Neural cell (in vitro differentiated cells): ENCODE data around the gene RUNX1. TPM values are rescaled to one million over a fixed set of nuclear protein-coding genes. Genes with fewer than 3 reads are reported as not detected.
"Not testable (repeated sequence)": the region's sequence is repeated elsewhere in the genome, so short reads cannot be mapped to it uniquely, and the experiment has no call there.

ENCODE experiments used
- H2AFZ ChIP-seq: fragments of 200-600, 300-800 bp; sonication (generic), shearing (Covaris generic); 2 replicates; pipeline ENCODE4 v1.6.0; 2014; ENCODE audit warnings: low read depth, mild to moderate bottlenecking, antibody characterized with exemption, low read length, moderate library complexity
- H3F3A ChIP-seq: fragments of 200-600 bp; shearing (Covaris generic); 2 replicates; pipeline ENCODE4 v1.6.1; 2016; ENCODE audit warnings: mild to moderate bottlenecking, moderate library complexity, mixed read lengths, antibody characterized with exemption, low read length; ENCODE audit not compliant: insufficient read depth, poor library complexity, severe bottlenecking
- H3K27ac ChIP-seq: fragments of 200-600, 300-800 bp; sonication (generic), shearing (Covaris generic); 2 replicates; pipeline ENCODE4 v1.5.1; 2014; ENCODE audit warnings: mild to moderate bottlenecking, low read length, moderate library complexity
- H3K27me3 ChIP-seq: fragments of 300-800, 200-600 bp; sonication (generic), shearing (Covaris generic); 2 replicates; pipeline ENCODE4 v1.6.0; 2014; ENCODE audit warnings: mild to moderate bottlenecking, low read depth, low read length, moderate library complexity; ENCODE audit not compliant: insufficient read depth
- H3K36me3 ChIP-seq: fragments of 300-800, 200-600 bp; sonication (generic), shearing (Covaris generic); 2 replicates; pipeline ENCODE4 v1.5.1; 2014; ENCODE audit warnings: mild to moderate bottlenecking, antibody characterized with exemption, low read length, moderate library complexity; ENCODE audit not compliant: insufficient read depth
- H3K4me2 ChIP-seq: fragments of 300-800, 200-600 bp; sonication (generic), shearing (Covaris generic); 2 replicates; pipeline ENCODE4 v1.6.0; 2014; ENCODE audit warnings: mild to moderate bottlenecking, low read length
- H3K4me3 ChIP-seq: fragments of 300-800, 200-600 bp; sonication (generic), shearing (Covaris generic); 2 replicates; pipeline ENCODE4 v1.5.1; 2014; ENCODE audit warnings: mild to moderate bottlenecking, low read length, moderate library complexity
- H3K79me2 ChIP-seq: fragments of 200-600 bp; shearing (Covaris generic); replicated peaks from 2 replicates; pipeline ENCODE4 v1.6.0; 2014; ENCODE audit warnings: mild to moderate bottlenecking, low read length, moderate library complexity; ENCODE audit not compliant: insufficient read depth
- H3K9ac ChIP-seq: fragments of 300-800, 200-600 bp; sonication (generic), shearing (Covaris generic); 2 replicates; pipeline ENCODE4 v1.6.1; 2016; ENCODE audit warnings: mild to moderate bottlenecking, low read length, mixed read lengths
- H3K9me2 ChIP-seq: fragments of 200-600 bp; shearing (Covaris generic); 2 replicates; pipeline ENCODE4 v1.6.1; 2016; ENCODE audit warnings: mild to moderate bottlenecking, low read length, mixed read lengths; ENCODE audit not compliant: insufficient read depth
- H3K9me3 ChIP-seq: fragments of 200-600, 300-800 bp; sonication (generic), shearing (Covaris generic); 2 replicates; pipeline ENCODE4 v1.6.1; 2016; ENCODE audit warnings: mild to moderate bottlenecking, mixed run types, low read length, moderate library complexity, mixed read lengths
- H4K20me1 ChIP-seq: fragments of 200-600 bp; shearing (Covaris generic); 2 replicates; pipeline ENCODE4 v1.6.1; 2016; ENCODE audit warnings: mild to moderate bottlenecking, mixed run types; ENCODE audit not compliant: insufficient read depth
- CTCF ChIP-seq: fragments of 450-650 bp; IDR thresholded peaks from 2 replicates; pipeline ENCODE4 v1.5.1; 2014; ENCODE audit warnings: antibody characterized with exemption, mild to moderate bottlenecking, moderate library complexity; ENCODE audit not compliant: poor library complexity, severe bottlenecking
- EP300 ChIP-seq: fragments of 450-650 bp; conservative IDR thresholded peaks from 2 replicates; pipeline ENCODE4 v1.6.1; 2014; ENCODE audit warnings: antibody characterized with exemption, mild to moderate bottlenecking, moderate library complexity; ENCODE audit not compliant: poor library complexity, severe bottlenecking
- EZH2 ChIP-seq: fragments of 200-600, 300-800 bp; shearing (Covaris generic), sonication (generic); IDR thresholded peaks from 2 replicates; pipeline ENCODE4 v1.6.1; 2014; ENCODE audit warnings: antibody characterized with exemption, low read length, borderline replicate concordance, mild to moderate bottlenecking; ENCODE audit not compliant: insufficient read depth, poor library complexity, severe bottlenecking
- MXI1 ChIP-seq: fragments of 450-650 bp; conservative IDR thresholded peaks from 2 replicates; pipeline ENCODE4 v1.6.1; 2014; ENCODE audit warnings: antibody characterized with exemption, mild to moderate bottlenecking; ENCODE audit not compliant: poor library complexity, severe bottlenecking
- POLR2AphosphoS5 ChIP-seq: IDR thresholded peaks from 2 replicates; pipeline ENCODE4 v1.6.1; 2012
- RAD21 ChIP-seq: fragments of 450-650 bp; conservative IDR thresholded peaks from 2 replicates; pipeline ENCODE4 v1.6.1; 2014; ENCODE audit warnings: antibody characterized with exemption, mild to moderate bottlenecking, moderate library complexity
- SMC3 ChIP-seq: fragments of 450-650 bp; conservative IDR thresholded peaks from 2 replicates; pipeline ENCODE4 v1.6.1; 2014; ENCODE audit warnings: antibody characterized with exemption, mild to moderate bottlenecking, moderate library complexity; ENCODE audit not compliant: poor library complexity
- TAF1 ChIP-seq: IDR thresholded peaks from 2 replicates; pipeline ENCODE4 v1.6.1; 2012; ENCODE audit warnings: low read depth
- polyA plus RNA-seq: library from polyadenylated mRNA; depleted of rRNA; stranded (reverse); fragments of >200 nt; gene quantifications from 2 replicates; pipeline ENCODE4 v1.2.3, GENCODE V29; 2014
- TF ChIP-seq, protein P1 (sequence below): IDR thresholded peaks from 2 replicates; pipeline ENCODE4 v1.6.1; 2012; ENCODE audit warnings: borderline replicate concordance

Gene RUNX1
- polyA plus RNA-seq, 1 donor from 2014 or later = not detected

- Histone ChIP-seq H3K9me3 (no peaks in the 10 kb centered on the region), H3K9me2 (no peaks in the 10 kb centered on the region), H3K27ac (no peak overlapping the region), H2AFZ (no peak overlapping the region), H3K79me2 (no peaks in the 10 kb centered on the region), H3K4me2 (no peak overlapping the region), H4K20me1 (no peaks in the 10 kb centered on the region), H3K9ac (no peak overlapping the region), H3K27me3 (no peaks in the 10 kb centered on the region), H3F3A (no peaks in the 10 kb centered on the region), H3K36me3 (no peaks in the 10 kb centered on the region), H3K4me3 (no peak overlapping the region)
- TF ChIP-seq SMC3 (no peak), RAD21 (no peak), MXI1 (no peak), EZH2 (no peak), EP300 (no peak), CTCF (no peak), POLR2AphosphoS5 (no peak), TAF1 (no peak)
- TF ChIP-seq, protein P1, sequence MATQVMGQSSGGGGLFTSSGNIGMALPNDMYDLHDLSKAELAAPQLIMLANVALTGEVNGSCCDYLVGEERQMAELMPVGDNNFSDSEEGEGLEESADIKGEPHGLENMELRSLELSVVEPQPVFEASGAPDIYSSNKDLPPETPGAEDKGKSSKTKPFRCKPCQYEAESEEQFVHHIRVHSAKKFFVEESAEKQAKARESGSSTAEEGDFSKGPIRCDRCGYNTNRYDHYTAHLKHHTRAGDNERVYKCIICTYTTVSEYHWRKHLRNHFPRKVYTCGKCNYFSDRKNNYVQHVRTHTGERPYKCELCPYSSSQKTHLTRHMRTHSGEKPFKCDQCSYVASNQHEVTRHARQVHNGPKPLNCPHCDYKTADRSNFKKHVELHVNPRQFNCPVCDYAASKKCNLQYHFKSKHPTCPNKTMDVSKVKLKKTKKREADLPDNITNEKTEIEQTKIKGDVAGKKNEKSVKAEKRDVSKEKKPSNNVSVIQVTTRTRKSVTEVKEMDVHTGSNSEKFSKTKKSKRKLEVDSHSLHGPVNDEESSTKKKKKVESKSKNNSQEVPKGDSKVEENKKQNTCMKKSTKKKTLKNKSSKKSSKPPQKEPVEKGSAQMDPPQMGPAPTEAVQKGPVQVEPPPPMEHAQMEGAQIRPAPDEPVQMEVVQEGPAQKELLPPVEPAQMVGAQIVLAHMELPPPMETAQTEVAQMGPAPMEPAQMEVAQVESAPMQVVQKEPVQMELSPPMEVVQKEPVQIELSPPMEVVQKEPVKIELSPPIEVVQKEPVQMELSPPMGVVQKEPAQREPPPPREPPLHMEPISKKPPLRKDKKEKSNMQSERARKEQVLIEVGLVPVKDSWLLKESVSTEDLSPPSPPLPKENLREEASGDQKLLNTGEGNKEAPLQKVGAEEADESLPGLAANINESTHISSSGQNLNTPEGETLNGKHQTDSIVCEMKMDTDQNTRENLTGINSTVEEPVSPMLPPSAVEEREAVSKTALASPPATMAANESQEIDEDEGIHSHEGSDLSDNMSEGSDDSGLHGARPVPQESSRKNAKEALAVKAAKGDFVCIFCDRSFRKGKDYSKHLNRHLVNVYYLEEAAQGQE = no peak
These were observed 81.4 kb downstream of the RUNX1 start for GRCh38 chr21:34967509-34968289.

- H3F3A ChIP-seq, H3K27me3 ChIP-seq, H3K9ac ChIP-seq, H3K27ac ChIP-seq, H3K4me3 ChIP-seq, H3K9me2 ChIP-seq, H2AFZ ChIP-seq, H4K20me1 ChIP-seq, H3K79me2 ChIP-seq, H3K4me2 ChIP-seq, H3K9me3 ChIP-seq, H3K36me3 ChIP-seq: not testable (repeated sequence)
These were observed 82.2 kb downstream of the RUNX1 start for GRCh38 chr21:34966881-34967280.
